ENCODE measurements around the gene GPR68.

- no peak for TF ChIP-seq CTCF (IDR thresholded peaks at IDR 0.05; ENCODE audit: poor library complexity, severe bottlenecking)
- no peak for TF ChIP-seq SMC3 (conservative IDR thresholded peaks at IDR 0.05; ENCODE audit: poor library complexity)
- TF ChIP-seq REST (IDR thresholded peaks at IDR 0.05; ENCODE audit: borderline replicate concordance), result no peak
- TF ChIP-seq TAF1 (IDR thresholded peaks at IDR 0.05; ENCODE audit: low read depth), result no peak
- TF ChIP-seq EZH2 (IDR thresholded peaks at IDR 0.05; ENCODE audit: borderline replicate concordance, insufficient read depth, low read length, poor library complexity, severe bottlenecking), result no peak
These were observed 26.5 kb downstream of the GPR68 start for GRCh38 chr14:91218014-91218413.

Measured in neural cell (in vitro differentiated cells).